NB4 (cell line): Measurements from ENCODE around the gene MYO7B.

Experiments
- POLR2A ChIP-seq: IDR thresholded peaks from 2 replicates; pipeline ENCODE4 v1.6.1; 2011; ENCODE audit warnings: mild to moderate bottlenecking; ENCODE audit not compliant: insufficient read length; ENCODE audit errors: extremely low read depth
- TF ChIP-seq, protein P1 (sequence below): IDR thresholded peaks from one replicate; pipeline ENCODE4 v1.5.1; 2012; ENCODE audit warnings: low read depth, low read length
- TF ChIP-seq, protein P2 (sequence below): IDR thresholded peaks from 2 replicates; pipeline ENCODE4 v1.6.1; 2011; ENCODE audit warnings: low read depth, low read length

DNA sequence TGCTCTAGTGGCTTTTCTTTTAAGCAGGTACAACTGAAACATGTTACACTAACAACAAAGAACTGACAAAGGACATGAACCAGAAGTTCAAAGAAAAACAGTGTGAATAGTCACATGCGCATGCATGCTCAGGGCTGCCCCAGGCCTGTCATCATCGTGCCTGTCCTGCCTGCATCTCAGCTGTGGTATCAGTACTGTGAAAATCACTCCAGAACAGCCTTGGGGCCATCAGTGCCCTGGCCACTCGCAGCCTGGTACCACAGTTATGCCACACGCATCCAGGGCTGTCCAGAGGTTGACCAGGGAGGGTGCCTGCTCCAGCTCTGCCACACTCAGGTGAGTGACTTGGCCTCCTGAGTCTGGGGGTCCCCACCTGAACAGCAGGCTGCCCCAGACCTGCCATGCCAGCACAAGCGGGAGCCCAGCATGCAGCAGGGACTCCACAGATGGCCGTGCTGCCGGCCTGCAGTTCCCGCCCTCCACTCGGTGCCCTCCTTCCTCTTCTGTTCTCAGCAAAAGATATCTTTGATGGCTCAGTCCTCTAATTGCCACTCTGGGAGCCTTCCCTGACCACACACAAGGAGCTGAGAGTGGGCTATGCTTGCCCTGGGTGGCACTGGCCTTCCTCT, 127.6 kb downstream of the MYO7B start:
- TF ChIP-seq, protein P1, sequence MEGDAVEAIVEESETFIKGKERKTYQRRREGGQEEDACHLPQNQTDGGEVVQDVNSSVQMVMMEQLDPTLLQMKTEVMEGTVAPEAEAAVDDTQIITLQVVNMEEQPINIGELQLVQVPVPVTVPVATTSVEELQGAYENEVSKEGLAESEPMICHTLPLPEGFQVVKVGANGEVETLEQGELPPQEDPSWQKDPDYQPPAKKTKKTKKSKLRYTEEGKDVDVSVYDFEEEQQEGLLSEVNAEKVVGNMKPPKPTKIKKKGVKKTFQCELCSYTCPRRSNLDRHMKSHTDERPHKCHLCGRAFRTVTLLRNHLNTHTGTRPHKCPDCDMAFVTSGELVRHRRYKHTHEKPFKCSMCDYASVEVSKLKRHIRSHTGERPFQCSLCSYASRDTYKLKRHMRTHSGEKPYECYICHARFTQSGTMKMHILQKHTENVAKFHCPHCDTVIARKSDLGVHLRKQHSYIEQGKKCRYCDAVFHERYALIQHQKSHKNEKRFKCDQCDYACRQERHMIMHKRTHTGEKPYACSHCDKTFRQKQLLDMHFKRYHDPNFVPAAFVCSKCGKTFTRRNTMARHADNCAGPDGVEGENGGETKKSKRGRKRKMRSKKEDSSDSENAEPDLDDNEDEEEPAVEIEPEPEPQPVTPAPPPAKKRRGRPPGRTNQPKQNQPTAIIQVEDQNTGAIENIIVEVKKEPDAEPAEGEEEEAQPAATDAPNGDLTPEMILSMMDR: no peak
- TF ChIP-seq, protein P2, sequence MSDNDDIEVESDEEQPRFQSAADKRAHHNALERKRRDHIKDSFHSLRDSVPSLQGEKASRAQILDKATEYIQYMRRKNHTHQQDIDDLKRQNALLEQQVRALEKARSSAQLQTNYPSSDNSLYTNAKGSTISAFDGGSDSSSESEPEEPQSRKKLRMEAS: no peak
- TF ChIP-seq POLR2A: no peak
